ENCODE results near the gene SFXN3.

Gene SFXN3

GRCh38 chr10:101080933-101081931, 50.2 kb downstream of the SFXN3 start:
- peak; percentile 46 for DNase-seq

- no peak for DNase-seq
These were observed 54.8 kb downstream of the SFXN3 start for GRCh38 chr10:101085846-101086245.

- no peak for DNase-seq
These were observed 56.3 kb downstream of the SFXN3 start for GRCh38 chr10:101087376-101087775.

- DNase-seq: no peak
These were observed 56.9 kb downstream of the SFXN3 start for GRCh38 chr10:101087965-101088364.

GRCh38 chr10:101089520-101090299, 58.7 kb downstream of the SFXN3 start:
- no peak for DNase-seq

- no peak for DNase-seq
These were observed 59.6 kb downstream of the SFXN3 start for GRCh38 chr10:101090597-101090996.
